SK-N-SH (cell line): ENCODE results near the gene PARD3B. TPM values are rescaled to one million over a fixed set of nuclear protein-coding genes. Genes with fewer than 3 reads are reported as not detected.
A peak's percentile ranks its signal among the peaks of the same experiment; 100 is the strongest.

ENCODE experiments used
- CTCF ChIA-PET: fragments of 300-600, 350-600 bp; formaldehyde crosslinking; extraction: SDS; loops from one replicate; lab custom pipeline; 2021; lab: Yijun Ruan, JAX
- POLR2A ChIA-PET: fragments of 350-600 bp; sonication (Branson Sonifier 250); formaldehyde crosslinking; extraction: SDS; loops from one replicate; lab custom pipeline; 2020; ENCODE audit warnings: antibody characterized with exemption, inconsistent platforms; lab: Yijun Ruan, JAX
- DNase-seq: peaks from one replicate; pipeline ENCODE4 v3.0.0; 2012
- H2AFZ ChIP-seq: fragments of 200-600 bp; sonication (generic); 2 replicates; pipeline ENCODE4 v1.8.1; 2016; ENCODE audit warnings: antibody characterized with exemption, mild to moderate bottlenecking, low read depth
- H3F3A ChIP-seq: fragments of 200-600 bp; sonication (generic); replicated peaks from 2 replicates; pipeline ENCODE3; 2016; ENCODE audit warnings: antibody characterized with exemption, mild to moderate bottlenecking; ENCODE audit not compliant: insufficient read depth
- H3K27ac ChIP-seq, 2 experiments: fragments of 200-500 bp in 1 of 2; fragments of 200-600 bp in 1 of 2; sonication (Bioruptor generic) in 1 of 2; sonication (generic), shearing (Covaris generic) in 1 of 2; 2 replicates each; pipeline versions ENCODE4 v1.5.1 to v1.6.1; 2014 to 2016; ENCODE audit warnings: low read depth in 2 of 2, inconsistent platforms in 1 of 2, low read length in 1 of 2, mild to moderate bottlenecking in 1 of 2, mixed read lengths in 1 of 2
- H3K27me3 ChIP-seq: fragments of 200-600 bp; sonication (generic), shearing (Covaris generic); 2 replicates; pipeline ENCODE4 v1.6.1; 2016; ENCODE audit warnings: mixed run types; ENCODE audit not compliant: insufficient read depth
- H3K36me3 ChIP-seq, 2 experiments: fragments of 200-500 bp in 1 of 2; fragments of 200-600 bp in 1 of 2; sonication (Bioruptor generic) in 1 of 2; sonication (generic) in 1 of 2; replicated peaks in 1 of 2; 2 replicates each; pipeline versions ENCODE3 to v1.5.1; 2014 to 2016; ENCODE audit warnings: low read length in 1 of 2, mild to moderate bottlenecking in 1 of 2; ENCODE audit not compliant: insufficient read depth in 2 of 2, control insufficient read depth in 1 of 2
- H3K4me1 ChIP-seq, 2 experiments: fragments of 200-500 bp in 1 of 2; fragments of 200-600 bp in 1 of 2; sonication (Bioruptor generic) in 1 of 2; sonication (generic), shearing (Covaris generic) in 1 of 2; 2 replicates each; pipeline versions ENCODE4 v1.5.1 to v1.6.1; 2014 to 2016; ENCODE audit warnings: low read depth in 1 of 2, low read length in 1 of 2, mixed run types in 1 of 2; ENCODE audit not compliant: insufficient read depth in 2 of 2, control insufficient read depth in 1 of 2
- H3K4me2 ChIP-seq: fragments of 200-600 bp; sonication (generic), shearing (Covaris generic); 2 replicates; pipeline ENCODE4 v1.6.1; 2017; ENCODE audit warnings: mixed run types
- H3K4me3 ChIP-seq, 2 experiments: fragments of 200-500 bp in 1 of 2; fragments of 200-600 bp in 1 of 2; sonication (Bioruptor generic) in 1 of 2; sonication (generic), shearing (Covaris generic) in 1 of 2; 2 replicates each; pipeline versions ENCODE4 v1.5.1 to v1.8.1; 2014 to 2016; ENCODE audit warnings: low read depth in 2 of 2, inconsistent platforms in 1 of 2, low read length in 1 of 2, mild to moderate bottlenecking in 1 of 2, mixed read lengths in 1 of 2, moderate library complexity in 1 of 2
- H3K79me2 ChIP-seq: fragments of 200-600 bp; sonication (generic); 2 replicates; pipeline ENCODE4 v1.8.1; 2017; ENCODE audit warnings: mild to moderate bottlenecking; ENCODE audit not compliant: insufficient read depth
- H3K9ac ChIP-seq: fragments of 200-600 bp; sonication (generic); 2 replicates; pipeline ENCODE4 v1.6.1; 2017; ENCODE audit warnings: mixed run types
- H3K9me2 ChIP-seq: fragments of 200-600 bp; sonication (generic); 2 replicates; pipeline ENCODE4 v1.6.1; 2017; ENCODE audit warnings: mixed run types
- H3K9me3 ChIP-seq: fragments of 200-600 bp; sonication (generic); 2 replicates; pipeline ENCODE4 v1.6.1; 2017; ENCODE audit warnings: mixed run types, mild to moderate bottlenecking, moderate library complexity
- H4K20me1 ChIP-seq: fragments of 200-600 bp; sonication (generic); 2 replicates; pipeline ENCODE4 v1.6.1; 2017; ENCODE audit warnings: mild to moderate bottlenecking, mixed run types; ENCODE audit not compliant: insufficient read depth
- CHD2 ChIP-seq: fragments of 150-350 bp; IDR thresholded peaks from 2 replicates; pipeline ENCODE4 v1.6.1; 2018; ENCODE audit warnings: low read length; ENCODE audit not compliant: partially characterized antibody
- CTCF ChIP-seq: fragments of 200-600 bp; sonication (generic); IDR thresholded peaks from 2 replicates; pipeline ENCODE4 v1.6.1; 2017; ENCODE audit warnings: antibody characterized with exemption, mild to moderate bottlenecking, moderate library complexity
- EZH2phosphoT487 ChIP-seq: fragments of 200-600 bp; sonication (generic); IDR thresholded peaks from 2 replicates; pipeline ENCODE4 v1.6.1; 2017; ENCODE audit warnings: low read depth, mixed run types, mild to moderate bottlenecking, antibody characterized with exemption, moderate library complexity, borderline replicate concordance
- FOSL2 ChIP-seq: IDR thresholded peaks from 2 replicates; pipeline ENCODE4 v1.4.0; 2012; ENCODE audit warnings: low read depth, mild to moderate bottlenecking, moderate library complexity, borderline replicate concordance
- FOXM1 ChIP-seq: IDR thresholded peaks from 2 replicates; pipeline ENCODE4 v1.4.0; 2012; ENCODE audit warnings: low read depth, mild to moderate bottlenecking
- GABPA ChIP-seq: IDR thresholded peaks from 2 replicates; pipeline ENCODE4 v1.4.0; 2012; ENCODE audit warnings: low read depth, mild to moderate bottlenecking
- JUND ChIP-seq: IDR thresholded peaks from 2 replicates; pipeline ENCODE4 v1.4.0; 2012
- MAX ChIP-seq: IDR thresholded peaks from 2 replicates; pipeline ENCODE4 v1.4.0; 2012; ENCODE audit warnings: low read depth
- MEF2A ChIP-seq: IDR thresholded peaks from 2 replicates; pipeline ENCODE4 v1.4.0; 2012; ENCODE audit warnings: low read depth, borderline replicate concordance
- MXI1 ChIP-seq: IDR thresholded peaks from 2 replicates; pipeline ENCODE4 v1.6.1; 2012; ENCODE audit warnings: mild to moderate bottlenecking, low read depth, low read length, improper control_type of control experiment
- PBX3 ChIP-seq: IDR thresholded peaks from 2 replicates; pipeline ENCODE4; 2012
- POLR2AphosphoS5 ChIP-seq: IDR thresholded peaks from 2 replicates; pipeline ENCODE4 v1.6.1; 2012; ENCODE audit warnings: low read depth, low read length
- RAD21 ChIP-seq: IDR thresholded peaks from 2 replicates; pipeline ENCODE4 v1.6.1; 2012; ENCODE audit warnings: mild to moderate bottlenecking, low read length
- SIN3A ChIP-seq: IDR thresholded peaks from 2 replicates; pipeline ENCODE4 v1.6.1; 2012; ENCODE audit warnings: low read depth, mild to moderate bottlenecking, low read length, moderate library complexity, borderline replicate concordance
- SMC3 ChIP-seq: IDR thresholded peaks from 2 replicates; pipeline ENCODE4 v1.6.1; 2012; ENCODE audit warnings: low read depth, low read length, improper control_type of control experiment
- TAF1 ChIP-seq: IDR thresholded peaks from 2 replicates; pipeline ENCODE4 v1.6.1; 2012; ENCODE audit warnings: low read depth, mild to moderate bottlenecking, low read length, moderate library complexity, borderline replicate concordance
- USF1 ChIP-seq: IDR thresholded peaks from 2 replicates; pipeline ENCODE4 v1.4.0; 2012; ENCODE audit warnings: low read depth, borderline replicate concordance
- ZBTB33 ChIP-seq: IDR thresholded peaks from 2 replicates; pipeline ENCODE4 v1.4.0; 2012; ENCODE audit warnings: low read depth, borderline replicate concordance
- WGBS: methylation state at CpG from one replicate; pipeline ENCODE4 v1.1.6; 2017; ENCODE audit warnings: low lambda C conversion rate; 5-methylcytosine and 5-hydroxymethylcytosine counted together
- polyA plus RNA-seq, 3 experiments: library from polyadenylated mRNA; depleted of rRNA; stranded (reverse); fragments of >200 nt; gene quantifications; 2 replicates each; pipeline ENCODE4 v1.2.3, GENCODE V29; 2012

The PARD3B gene
- polyA plus RNA-seq, 1 of the 3 experiments (the other 2 are of a cell fraction), result 0.87 TPM

- H3K27me3 ChIP-seq, result no peaks in the 10 kb centered on the region
- no peak overlapping the region for H3K4me2 ChIP-seq
- no peaks in the 10 kb centered on the region for H3K9me2 ChIP-seq
- no peak for TF ChIP-seq ZBTB33
- TF ChIP-seq MAX, result no peak
- no peak for TF ChIP-seq USF1
- TF ChIP-seq PBX3, result no peak
- TF ChIP-seq TAF1, result no peak
- TF ChIP-seq FOXM1, result no peak
- TF ChIP-seq GABPA, result no peak
- no peak for TF ChIP-seq FOSL2
- no peak for TF ChIP-seq POLR2AphosphoS5
- TF ChIP-seq EZH2phosphoT487, result no peak
- TF ChIP-seq JUND, result no peak
- TF ChIP-seq CHD2, result no peak
- no peak for TF ChIP-seq SMC3
- TF ChIP-seq, all 33 proteins: peak for 0
- Histone ChIP-seq H3K36me3 (no peaks in the 10 kb centered on the region), H3K9ac (no peak overlapping the region), H3K9me3 (no peaks in the 10 kb centered on the region), H3K27ac (no peak overlapping the region), H4K20me1 (no peaks in the 10 kb centered on the region), H2AFZ (no peak overlapping the region), H3K4me3 (no peak overlapping the region), H3F3A (no peaks in the 10 kb centered on the region), H3K79me2 (no peaks in the 10 kb centered on the region), H3K4me1 (no peaks in the 10 kb centered on the region; a peak in 2 of 4 replicates)
- CTCF ChIA-PET, result interaction anchor here (0.6 to 1.5 kb wide), 3 partner anchors 14 to 579 kb away, joined by 3 to 6 read pairs (median 3); no protein-coding TSS in a partner anchor
- WGBS, result 74% methylated on average over 2 of the region's 2 CpGs
- POLR2A ChIA-PET, result interaction anchor here (0.6 kb wide), 1 partner anchor 1193 kb away, joined by 3 read pairs; no protein-coding TSS in a partner anchor
- DNase-seq, result no peak
These were observed 142.5 kb downstream of the PARD3B start for GRCh38 chr2:204687776-204688175.

- H3K27me3 ChIP-seq, result no peaks in the 10 kb centered on the region
- H3K4me1 ChIP-seq, result no peaks in the 10 kb centered on the region; a peak in 1 of 4 replicates
- no peak overlapping the region; a peak in 1 of 4 replicates for H3K4me3 ChIP-seq
- no peaks in the 10 kb centered on the region for H4K20me1 ChIP-seq
- ChIA-PET CTCF (interaction anchor here (0.5 to 2.9 kb wide), 41 partner anchors 9 to 1234 kb away, joined by 3 to 32 read pairs (median 4); partner anchors contain the start of gene NRP2), POLR2A (no interaction called here)
- no peaks in the 10 kb centered on the region for H3F3A ChIP-seq
- H3K36me3 ChIP-seq, result no peaks in the 10 kb centered on the region
- 0 out of 2 replicates have a peak overlapping the region, but pooled peaks have one; percentile 36 for H2AFZ ChIP-seq
- no peak overlapping the region for H3K4me2 ChIP-seq
- no peak overlapping the region for H3K27ac ChIP-seq
- H3K9me3 ChIP-seq, result no peaks in the 10 kb centered on the region
- WGBS, result 77% methylated on average over 2 of the region's 2 CpGs
- H3K9ac ChIP-seq, result no peak overlapping the region
- peak; percentile 34 for DNase-seq
- H3K79me2 ChIP-seq, result no peaks in the 10 kb centered on the region
- no peaks in the 10 kb centered on the region for H3K9me2 ChIP-seq
- TF ChIP-seq MXI1 (no peak), MEF2A (no peak), SIN3A (no peak), RAD21 (peak; percentile 93), CTCF (peak; percentile 82)
These were observed 146.7 kb downstream of the PARD3B start for GRCh38 chr2:204691911-204692510.
